NOMO-1 (cell line): ENCODE measurements around the gene PDLIM1.
A peak's percentile ranks its signal among the peaks of the same experiment; 100 is the strongest.

ENCODE experiments used
- DNase-seq, 2 experiments: peaks; one replicate each; lab custom pipeline; 2025; ENCODE audit not compliant: unreplicated experiment in 2 of 2; lab: John Stamatoyannopoulos, UW

Gene PDLIM1, protein sequence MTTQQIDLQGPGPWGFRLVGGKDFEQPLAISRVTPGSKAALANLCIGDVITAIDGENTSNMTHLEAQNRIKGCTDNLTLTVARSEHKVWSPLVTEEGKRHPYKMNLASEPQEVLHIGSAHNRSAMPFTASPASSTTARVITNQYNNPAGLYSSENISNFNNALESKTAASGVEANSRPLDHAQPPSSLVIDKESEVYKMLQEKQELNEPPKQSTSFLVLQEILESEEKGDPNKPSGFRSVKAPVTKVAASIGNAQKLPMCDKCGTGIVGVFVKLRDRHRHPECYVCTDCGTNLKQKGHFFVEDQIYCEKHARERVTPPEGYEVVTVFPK

DNA sequence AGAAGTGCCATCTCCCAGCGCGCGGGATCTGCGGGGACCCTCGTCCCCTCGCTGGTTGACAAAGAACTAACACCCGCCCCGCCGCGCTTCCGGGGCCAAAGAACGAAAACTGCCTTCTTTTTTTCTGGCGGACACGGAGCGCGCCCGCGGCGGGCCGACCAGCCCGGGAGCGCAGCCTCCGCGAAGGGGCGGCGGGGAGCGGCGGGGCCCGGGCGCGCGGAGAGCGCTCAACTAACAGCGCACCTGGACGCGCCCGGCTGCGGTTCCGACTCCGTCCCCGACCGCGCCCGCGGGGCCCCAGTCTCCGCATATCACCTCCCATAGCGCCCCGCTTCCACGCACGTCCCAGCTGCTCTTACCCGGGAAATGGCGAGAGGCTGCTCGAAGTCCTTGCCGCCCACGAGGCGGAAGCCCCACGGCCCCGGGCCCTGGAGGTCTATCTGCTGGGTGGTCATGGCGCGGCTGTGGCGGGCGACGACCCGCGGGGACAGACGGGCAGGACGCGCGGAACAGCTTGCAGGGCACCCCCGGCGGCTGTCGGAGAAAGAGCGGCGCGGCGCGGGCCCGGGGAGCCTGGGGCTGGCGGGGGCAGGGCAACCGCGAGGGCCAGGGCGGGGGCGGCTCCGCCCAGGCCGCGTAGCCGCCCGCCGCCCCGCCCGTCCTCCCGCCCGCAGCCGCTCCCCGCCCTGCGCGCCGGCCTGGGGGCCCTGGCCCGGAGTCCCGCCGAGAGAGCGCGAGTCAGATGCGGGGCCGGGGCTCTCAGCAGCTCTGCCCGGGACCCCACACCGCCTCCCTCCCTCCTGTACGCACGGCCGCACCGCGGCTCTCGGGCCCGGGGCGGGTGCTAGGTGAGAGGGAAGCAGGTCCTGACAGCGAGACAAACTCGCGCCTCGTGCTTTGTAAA, at the start of gene PDLIM1:
TSS of gene PDLIM1 (minus strand) at position 543 of the 904 bp plus-strand sequence. CDS start at position 455, 88 bp downstream.
- DNase-seq = peak; percentile 68 to 70

DNA sequence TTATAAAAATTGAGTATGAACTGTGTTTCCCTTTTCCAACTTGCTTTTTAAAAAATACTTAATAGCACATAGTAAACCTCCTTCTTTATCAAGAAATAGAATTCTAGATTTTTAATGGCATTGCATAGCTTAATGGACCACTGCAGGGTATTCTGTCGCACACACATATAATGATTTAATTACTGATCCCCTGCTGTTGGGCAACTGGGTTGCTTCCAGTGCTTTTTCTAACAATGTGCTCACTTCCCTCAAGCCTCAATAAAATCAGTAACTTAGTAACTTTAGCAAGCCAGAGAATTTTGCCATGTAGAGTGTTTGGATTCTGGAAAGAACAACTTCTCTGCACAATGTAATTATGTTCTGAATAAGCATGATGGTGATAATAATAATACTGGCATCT, 49.1 kb upstream of the PDLIM1 start:
- no peak for DNase-seq

DNA sequence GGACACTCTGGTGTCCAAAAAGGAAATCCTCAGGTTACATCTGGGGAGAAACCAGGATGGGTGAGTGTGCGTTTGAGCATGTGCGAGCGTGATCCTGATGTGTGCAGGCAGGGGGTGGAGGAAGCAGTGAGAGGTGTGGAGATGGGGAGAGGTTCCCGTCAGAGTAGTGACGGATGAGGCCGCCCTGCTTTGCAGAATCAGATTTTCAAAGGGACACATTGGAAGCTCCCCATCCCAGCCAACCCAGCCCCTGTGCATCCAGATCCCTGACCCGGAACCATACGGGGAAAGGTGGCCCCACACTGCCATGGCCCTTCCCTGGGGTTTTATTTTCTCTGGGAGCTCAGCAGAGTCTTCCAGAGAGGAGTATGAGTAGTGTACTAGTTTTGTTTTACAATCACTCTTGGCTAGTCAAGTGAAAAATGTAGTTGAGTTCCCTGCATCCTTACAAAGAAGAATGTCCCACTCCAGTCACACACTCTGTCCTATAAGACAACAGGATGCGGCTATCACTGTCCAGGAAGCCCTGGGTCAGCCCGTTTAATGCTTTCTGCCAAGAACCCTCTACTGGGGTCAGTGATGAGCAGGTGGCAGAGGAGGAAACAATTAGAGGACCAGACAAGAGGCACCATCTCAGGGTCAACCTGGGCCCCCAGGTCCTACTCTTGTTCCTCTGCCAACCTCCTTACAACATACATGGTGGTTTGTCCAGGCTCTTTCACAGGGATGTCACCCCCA, 46.8 kb upstream of the PDLIM1 start:
- no peak for DNase-seq

DNA sequence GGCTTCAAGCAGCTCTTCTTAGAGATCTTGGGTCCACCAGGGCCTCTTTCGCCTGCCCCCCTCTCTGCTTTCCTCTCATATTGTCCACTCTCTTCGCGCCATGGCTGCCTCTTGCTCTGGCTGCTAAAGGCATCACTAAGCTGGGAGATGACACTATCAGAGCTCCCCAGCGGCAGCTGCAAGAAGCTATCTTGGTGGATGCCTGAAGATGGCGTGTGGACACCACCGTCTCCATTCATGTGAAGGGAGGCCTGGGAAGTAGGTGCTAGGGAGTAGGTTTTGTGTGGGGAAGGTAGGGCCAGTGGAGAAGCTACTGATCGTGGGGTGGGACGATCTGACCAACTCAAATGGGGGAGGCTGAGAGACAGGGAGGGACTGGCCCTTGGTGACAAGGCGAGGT, 45.9 kb upstream of the PDLIM1 start:
- DNase-seq = no peak

DNA sequence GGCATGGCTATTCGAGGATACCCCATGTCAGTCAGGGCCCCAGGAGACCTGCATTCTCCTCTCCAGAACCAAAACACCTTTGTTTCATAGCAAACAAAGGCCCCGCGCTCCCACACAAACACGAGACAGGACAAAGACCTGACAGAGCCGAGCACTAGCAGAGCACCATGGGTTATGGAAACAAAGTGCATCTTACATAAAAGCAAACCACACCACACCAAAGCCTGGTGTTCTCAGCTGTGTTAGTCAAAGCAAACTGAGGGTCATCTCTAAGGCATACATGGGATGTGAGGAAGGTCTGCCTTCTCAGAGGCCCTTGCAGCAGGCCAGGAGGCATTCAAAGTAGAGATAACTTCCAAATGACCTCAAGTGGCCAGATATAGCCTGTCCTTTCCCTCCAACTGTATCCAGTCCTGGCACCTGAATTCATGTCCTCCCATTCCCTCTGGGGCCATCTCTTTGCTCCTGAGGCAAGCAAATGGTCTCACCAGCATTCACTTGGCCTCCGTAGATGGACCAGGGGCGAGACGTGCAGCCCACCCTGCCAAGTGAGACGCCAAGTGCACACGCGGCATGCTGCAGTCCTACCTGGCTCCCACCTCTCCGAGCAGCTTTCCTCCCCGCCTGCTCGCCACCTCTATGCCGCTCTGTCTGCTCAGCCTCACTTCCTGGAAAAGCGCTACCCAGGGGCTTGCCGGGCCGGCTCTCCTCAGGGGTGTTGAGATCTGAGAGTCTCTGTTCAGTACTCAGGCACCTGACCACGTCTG, 45.3 kb upstream of the PDLIM1 start:
- no peak for DNase-seq

DNA sequence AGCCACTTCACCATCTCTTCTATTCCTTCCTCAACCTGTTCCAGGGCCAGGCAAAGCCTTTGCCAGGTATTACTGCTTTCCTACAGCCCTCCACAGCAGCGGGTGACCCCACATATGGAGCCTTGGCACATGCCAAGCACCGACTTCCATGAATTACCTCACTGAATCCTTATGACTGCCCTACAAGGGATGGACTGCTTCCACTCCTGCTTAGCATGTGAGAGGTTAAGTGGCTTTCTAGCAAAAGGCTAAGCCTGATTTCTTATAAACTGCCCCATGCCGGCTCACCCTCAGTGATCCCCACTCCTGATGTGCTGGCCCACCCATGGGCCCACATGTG, 44.0 kb upstream of the PDLIM1 start:
- no peak for DNase-seq

DNA sequence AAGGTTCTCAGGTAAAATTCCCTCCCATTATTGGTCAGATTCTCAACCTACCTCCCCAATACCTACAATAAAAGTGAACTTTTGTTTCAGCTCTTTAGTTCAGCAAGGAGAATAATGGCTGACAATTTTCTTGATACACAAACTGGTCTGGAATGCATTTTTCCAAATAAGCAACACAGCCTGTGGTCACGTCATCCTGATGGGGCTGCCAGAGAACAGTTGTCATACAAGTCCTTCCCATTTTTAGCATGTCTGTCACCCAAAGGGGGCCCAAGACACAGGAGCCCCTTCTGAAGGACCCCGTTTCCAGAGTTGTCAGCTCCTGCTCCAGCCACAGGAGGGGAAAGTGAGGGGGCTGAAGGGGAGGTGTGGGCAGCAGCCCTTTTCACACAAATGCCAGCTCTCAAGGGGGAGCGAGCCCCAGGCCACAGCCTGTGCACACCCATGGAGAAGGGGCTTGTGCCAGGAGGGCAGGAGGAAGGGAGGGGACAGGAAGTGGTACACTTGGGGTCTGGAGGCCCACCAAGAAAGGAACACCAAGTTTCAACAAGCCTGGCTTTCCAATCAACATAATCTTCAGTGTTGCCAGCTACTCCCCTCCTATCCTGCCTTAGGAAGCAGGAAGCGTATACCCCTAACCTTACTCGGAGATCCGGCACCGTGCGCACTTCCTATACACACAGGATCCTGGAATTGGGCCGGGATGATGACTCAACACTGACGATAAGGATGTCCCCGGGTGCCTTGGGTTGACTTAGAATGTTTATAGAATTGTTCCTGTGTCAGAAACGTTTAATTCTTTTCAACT, 43.4 kb upstream of the PDLIM1 start:
- DNase-seq = no peak

DNA sequence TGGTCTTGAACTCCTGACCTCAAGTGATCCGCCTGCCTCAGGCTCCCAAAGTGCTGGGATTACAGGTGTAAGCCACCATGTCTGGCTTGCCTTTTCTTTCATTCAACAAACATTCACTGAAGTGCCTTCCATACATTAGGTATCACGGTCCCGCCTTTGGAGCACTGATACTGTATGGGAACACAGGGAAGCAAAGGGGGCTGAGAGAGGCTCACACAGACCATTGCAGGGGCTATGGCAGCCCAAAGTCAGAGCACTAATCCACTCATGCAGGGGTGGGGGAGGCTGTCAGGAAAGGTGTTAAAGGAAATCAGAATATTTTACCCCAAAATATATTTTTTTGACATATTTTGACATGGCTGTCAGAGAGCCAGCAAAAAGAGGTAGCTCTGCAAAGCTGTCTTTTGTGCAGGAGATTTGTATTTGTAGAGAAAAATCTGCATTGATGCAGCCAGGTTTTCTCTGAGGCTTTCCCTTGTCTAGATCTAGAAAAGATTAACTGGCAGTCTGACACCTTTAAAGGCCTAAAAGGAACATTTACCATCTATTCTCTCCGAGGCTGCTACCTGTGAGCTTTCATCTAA, 42.0 kb upstream of the PDLIM1 start:
- no peak for DNase-seq

DNA sequence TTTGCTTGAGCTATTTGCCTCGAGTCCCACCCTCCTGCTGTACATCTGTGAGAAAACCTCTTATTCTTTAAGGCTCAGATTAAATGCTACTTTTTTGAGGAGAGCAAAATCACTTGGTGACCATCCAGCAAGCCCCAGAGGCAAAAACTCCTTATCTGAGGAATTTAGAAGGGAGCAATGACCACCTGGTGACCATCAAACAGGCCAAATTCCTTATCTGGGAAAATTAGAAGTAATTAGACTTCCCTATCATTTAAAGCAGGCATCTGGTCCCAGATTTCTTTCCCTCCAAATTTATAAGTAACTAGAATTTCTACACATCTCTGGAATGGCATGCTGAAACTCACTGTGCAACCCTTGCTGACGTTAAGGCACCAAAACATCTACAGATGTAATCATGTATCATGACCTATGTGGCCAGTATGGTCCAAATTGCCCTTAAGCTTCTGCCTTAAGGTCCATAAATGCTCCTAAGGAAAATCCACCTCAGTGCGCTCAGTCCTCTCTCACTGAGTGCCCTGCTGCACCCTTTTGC, 40.9 kb upstream of the PDLIM1 start:
- DNase-seq = no peak

DNA sequence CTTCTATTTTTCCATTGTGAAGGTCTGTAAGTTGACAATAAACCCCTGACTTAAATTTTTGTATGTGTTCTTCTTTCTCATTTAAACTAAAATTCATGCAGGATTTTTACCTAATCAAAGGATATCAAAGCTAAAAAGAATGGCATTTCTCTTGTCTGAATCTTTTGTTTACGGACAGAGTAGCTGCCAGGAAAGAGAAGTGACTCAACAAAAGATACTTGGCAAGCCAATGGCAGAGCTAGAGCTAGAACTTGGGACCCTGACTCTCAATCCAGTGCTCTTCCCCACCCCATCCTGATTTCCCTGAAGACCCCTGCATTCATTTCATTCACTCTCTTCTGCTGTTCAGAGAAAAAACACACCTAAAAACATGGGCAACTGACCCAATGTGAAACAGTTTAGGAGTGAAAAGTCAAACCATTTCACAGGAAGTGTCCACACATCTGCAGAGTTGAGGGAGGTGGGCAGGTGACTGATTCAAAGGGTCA, 40.2 kb upstream of the PDLIM1 start:
- DNase-seq = no peak

DNA sequence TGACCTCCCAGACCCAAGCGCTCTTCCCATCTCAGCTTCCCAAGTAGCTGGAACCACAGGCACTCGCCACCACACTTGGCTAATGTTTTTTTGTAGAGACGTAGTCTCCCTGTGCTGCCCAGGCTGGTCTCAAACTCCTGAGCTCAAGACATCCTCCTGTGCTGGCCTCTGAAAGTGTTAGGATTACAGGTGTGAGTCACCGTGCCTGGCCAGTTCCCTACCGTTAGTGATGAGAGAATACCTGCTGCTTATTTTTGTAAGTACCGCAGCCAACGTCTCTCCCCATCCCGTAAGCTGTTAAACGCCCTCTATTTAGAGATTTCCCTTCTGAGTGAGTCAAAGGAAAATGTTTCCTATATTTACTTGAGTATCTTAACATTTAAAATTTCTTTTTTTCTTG, 38.5 kb upstream of the PDLIM1 start:
- no peak for DNase-seq

DNA sequence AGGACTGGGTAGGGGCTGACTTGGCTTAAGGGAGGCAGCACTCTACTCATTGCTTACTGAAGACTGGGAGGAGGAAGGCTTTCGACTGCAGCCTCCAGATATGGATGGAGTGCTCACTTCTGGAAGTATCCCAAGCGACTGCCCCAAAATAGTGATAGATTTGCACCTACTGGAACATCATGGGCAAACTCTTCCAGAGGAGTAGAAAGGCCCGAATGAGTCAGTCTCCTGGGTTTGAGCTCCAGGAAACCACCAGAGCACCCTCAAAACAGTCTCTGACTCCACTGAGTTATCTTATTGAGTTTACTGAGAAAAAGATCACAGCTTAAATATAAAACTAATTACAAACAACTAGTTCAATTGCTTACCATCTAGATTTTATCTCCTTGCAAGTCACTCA, 37.2 kb upstream of the PDLIM1 start:
- DNase-seq = no peak

DNA sequence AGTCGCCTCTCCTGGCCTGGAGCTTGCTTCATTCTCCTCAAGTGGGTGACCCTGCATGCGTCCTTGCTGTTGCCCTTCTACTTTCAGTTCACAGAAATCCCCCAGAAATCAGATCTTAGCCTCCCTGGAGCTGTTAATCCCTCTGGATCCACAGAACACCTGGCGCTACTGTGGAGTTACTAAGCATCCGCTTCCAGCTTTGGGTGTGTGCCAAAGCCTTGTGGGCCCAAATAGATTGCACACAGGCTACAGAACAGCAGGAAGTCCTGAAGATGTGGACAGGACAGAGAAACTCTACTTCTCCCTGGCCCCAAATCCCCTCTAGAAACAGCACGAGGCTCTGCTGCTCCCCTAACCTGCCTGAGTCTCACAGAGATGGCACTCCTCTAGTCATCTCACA, 36.6 kb upstream of the PDLIM1 start:
- DNase-seq = no peak

DNA sequence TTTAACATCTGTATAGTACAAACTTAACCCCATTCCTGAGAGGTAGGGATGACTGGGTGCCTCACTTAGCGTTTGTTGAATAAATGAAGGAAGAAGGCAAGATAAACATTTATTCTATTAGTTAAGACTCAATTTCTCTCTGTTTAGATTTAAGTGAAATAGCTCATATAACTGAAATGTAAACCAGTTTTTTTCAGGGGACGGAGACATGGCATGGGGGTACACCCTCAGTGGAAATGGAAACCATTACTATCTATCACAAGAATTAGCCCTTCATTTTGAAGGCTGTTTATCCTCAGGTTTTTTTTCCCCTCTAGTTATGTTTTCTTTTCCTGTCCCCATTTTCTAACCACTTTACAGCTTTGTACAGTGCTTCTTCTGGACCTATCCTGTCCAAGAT, 35.6 kb upstream of the PDLIM1 start:
- DNase-seq = no peak

DNA sequence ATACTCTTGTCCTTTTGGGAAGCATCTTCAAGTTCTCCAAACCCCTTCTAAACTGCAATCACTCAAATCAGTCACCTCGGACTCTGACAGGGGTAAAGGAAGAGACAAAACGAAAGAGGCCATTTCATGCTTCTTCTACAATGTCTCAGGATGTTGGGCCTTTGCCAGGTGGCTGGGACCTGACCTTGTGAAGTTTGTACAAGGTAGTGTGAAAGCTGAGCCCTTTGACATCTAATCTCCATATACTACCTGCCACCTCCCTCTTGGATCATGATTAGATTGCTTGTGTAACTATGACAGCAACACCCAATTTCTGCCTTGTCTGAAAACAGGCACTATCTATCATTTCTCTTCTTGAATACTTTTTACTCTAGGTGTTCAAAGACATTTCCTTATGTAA, 35.1 kb upstream of the PDLIM1 start:
- no peak for DNase-seq

DNA sequence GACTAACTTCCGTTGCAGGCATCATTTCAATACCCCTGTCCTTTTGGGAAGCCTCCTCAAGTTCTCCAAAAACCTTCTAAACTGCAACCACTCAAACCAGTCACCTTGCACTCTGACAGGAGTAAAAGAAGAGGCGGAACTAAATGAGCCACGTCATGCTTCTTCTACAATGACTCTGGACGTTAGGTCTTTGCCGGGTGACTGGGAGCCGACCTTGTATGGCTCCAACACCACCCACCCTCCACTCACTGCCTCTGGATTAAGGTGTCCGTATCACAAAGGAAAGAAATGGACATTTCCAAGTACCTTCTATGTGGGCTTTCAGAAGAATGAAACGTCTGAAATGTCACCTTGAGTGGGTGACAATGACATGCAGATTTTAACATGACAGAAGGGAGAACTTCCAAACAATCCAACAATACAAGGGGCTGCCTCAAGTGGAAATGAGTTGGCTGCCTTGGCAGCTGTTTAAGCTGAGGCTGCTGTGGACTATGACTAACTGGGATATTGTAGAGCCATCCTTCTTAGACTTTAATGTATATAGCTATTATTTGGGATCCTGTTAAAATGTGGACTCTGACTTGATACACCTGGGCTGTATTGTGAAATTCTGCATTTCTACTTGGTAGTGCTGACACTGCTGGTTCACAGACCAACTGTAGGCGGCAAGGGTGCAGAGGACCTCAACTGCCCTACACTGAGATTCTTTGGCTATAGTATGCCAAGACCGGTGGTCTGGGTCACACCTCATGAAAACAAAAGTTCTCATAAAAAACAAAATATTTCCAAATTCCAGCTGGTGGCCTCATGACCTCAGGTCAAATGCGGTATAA, 33.8 kb upstream of the PDLIM1 start:
- DNase-seq = no peak

DNA sequence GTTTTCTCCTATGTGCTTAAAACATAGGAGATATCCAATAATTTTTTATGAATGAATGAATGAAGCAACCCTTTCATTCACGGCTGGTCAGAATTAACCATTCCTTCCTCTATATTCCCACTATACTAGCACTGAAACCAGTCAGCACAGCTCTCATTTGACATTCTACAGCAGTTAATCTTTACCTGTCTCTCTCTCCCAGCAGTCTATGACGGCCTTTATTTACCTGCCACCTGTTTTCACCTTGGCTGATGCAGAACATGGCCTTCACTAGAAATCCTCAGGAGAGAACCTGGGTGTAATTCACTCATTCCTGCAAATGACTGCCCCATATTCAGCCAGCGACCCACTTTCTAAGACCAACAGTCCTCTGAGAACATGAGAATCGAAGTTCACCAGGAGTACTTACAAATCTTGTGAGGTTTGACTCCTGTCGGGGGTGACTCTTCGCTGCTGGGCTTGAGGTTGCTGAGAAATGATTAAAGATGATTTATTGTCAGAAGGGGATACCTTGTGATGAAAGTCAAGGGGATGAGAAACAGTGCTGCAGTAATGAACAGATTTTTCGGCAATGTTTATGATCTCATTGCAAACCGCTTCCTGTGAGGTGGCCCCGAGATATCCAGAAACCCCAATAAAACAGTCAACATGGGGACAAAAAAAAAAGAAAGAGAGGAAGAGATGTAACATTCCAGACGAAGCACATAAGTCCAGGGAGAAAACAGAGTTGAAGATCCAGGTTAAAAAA, 30.9 kb upstream of the PDLIM1 start:
- DNase-seq = no peak

DNA sequence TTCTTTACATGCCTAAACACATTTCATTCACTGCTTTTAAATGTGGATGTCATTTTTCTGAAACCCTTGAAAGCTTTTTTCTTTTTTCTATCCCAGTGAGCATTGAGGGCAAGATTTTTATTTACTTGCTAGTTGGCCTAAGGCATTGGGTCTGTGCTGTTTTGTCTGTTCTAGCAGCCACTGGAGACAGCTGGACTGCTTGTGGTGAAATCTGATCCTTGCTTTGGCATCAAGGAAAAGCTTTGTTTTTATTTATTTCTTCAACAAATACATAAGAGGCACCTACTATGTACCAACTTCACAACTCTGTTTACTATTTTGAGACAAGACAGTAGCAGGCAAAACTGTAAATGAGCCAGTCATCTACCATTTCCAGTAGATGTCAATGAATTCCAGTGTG, 28.4 kb upstream of the PDLIM1 start:
- no peak for DNase-seq
